GM12892 (cell line): ENCODE results near the gene UNC5A.

Experiments used
- POLR2A ChIP-seq: IDR thresholded peaks from 2 replicates; pipeline ENCODE4 v1.6.1; 2011; ENCODE audit warnings: low read depth, low read length, control low read depth
- POLR2AphosphoS5 ChIP-seq: IDR thresholded peaks from 2 replicates; pipeline ENCODE4 v1.6.1; 2011; ENCODE audit warnings: low read depth, low read length, control low read depth

GRCh38 chr5:176880366-176881020 lies 70.1 kb downstream of the UNC5A start:
- TF ChIP-seq POLR2A (no peak), POLR2AphosphoS5 (no peak)
